ENCODE measurements around the gene FBXW2. TPM values are rescaled to one million over a fixed set of nuclear protein-coding genes. Genes with fewer than 3 reads are reported as not detected.
"Not testable (repeated sequence)": the region's sequence is repeated elsewhere in the genome, so short reads cannot be mapped to it uniquely, and the experiment has no call there.

Gene FBXW2
- total RNA-seq, 1 experiment from 2014 or later: 62.1 TPM

- no peak overlapping the region for H2BK20ac ChIP-seq (ENCODE audit: low read depth, low read length, poor library complexity, severe bottlenecking)
- H3K23ac ChIP-seq (ENCODE audit: insufficient read length, low read depth, low read length): no peak overlapping the region
- no peak for DNase-seq
- no peak overlapping the region for H4K5ac ChIP-seq (ENCODE audit: insufficient read length, low read depth, low read length)
- no peaks in the 10 kb centered on the region for H3K23me2 ChIP-seq (ENCODE audit: insufficient read length, low read depth, low read length, poor library complexity, severe bottlenecking)
- H2BK12ac ChIP-seq (ENCODE audit: insufficient read length, low read depth, low read length): no peak overlapping the region
- H3K27ac ChIP-seq (ENCODE audit: insufficient read length, low read depth, low read length): no peak overlapping the region
- no peak overlapping the region for H2BK15ac ChIP-seq (ENCODE audit: low read depth, low read length)
- no peak overlapping the region for H3K4me2 ChIP-seq (ENCODE audit: insufficient read depth, insufficient read length, low read length)
- WGBS (ENCODE audit: extremely low coverage, insufficient read length, low lambda C conversion rate): no CpG with 5 or more reads among the region's 5 CpGs
- H3K56ac ChIP-seq (ENCODE audit: insufficient read length, low read depth, low read length): no peak overlapping the region
- H3K4ac ChIP-seq (ENCODE audit: low read depth, low read length): no peak overlapping the region
- H3K27me3 Mint-ChIP-seq (ENCODE audit: low read depth): peaks cover 2% of the 10 kb centered on the region
- H2AK5ac ChIP-seq (ENCODE audit: insufficient read length, low read length): no peak overlapping the region
- no peak for TF ChIP-seq CTCF (conservative IDR thresholded peaks at IDR 0.05)
- no peak overlapping the region for H3K4me3 Mint-ChIP-seq
- no peak overlapping the region for H3K14ac ChIP-seq (ENCODE audit: insufficient read depth, low read length)
- H3K9me3 Mint-ChIP-seq: peaks cover 4 to 7% of the 10 kb centered on the region in 2 experiments; a peak in 3 of 5 replicates
- no peaks in the 10 kb centered on the region for H3K79me2 ChIP-seq (ENCODE audit: insufficient read depth, low read length)
- no peak overlapping the region for H3K18ac ChIP-seq (ENCODE audit: insufficient read length, low read depth, low read length)
- H2BK120ac ChIP-seq (ENCODE audit: low read depth, low read length, poor library complexity, severe bottlenecking): no peak overlapping the region
- H3K9me3 ChIP-seq (ENCODE audit: control insufficient read depth, low read depth, low read length): no peaks in the 10 kb centered on the region
- H2AFZ ChIP-seq (ENCODE audit: low read length): no peak overlapping the region
- H2BK5ac ChIP-seq (ENCODE audit: insufficient read length, low read length): no peak overlapping the region
- H3K9ac ChIP-seq (ENCODE audit: extremely low read depth, insufficient read length, low read length): no peak overlapping the region
- H3K4me1 Mint-ChIP-seq: peaks cover 2 to 6% of the 10 kb centered on the region in 2 experiments
- H4K8ac ChIP-seq (replicated peaks; ENCODE audit: insufficient read length, low read depth, low read length): no peak overlapping the region
- no peaks in the 10 kb centered on the region for H3K4me1 ChIP-seq (ENCODE audit: insufficient read depth, low read length)
- peaks cover 2 to 5% (median 2%) of the 10 kb centered on the region in 3 experiments; a peak in 5 of 7 replicates for H3K36me3 Mint-ChIP-seq (ENCODE audit: insufficient read depth in 1 of 3, low read depth in 3 of 3)
- H3K27me3 ChIP-seq (ENCODE audit: insufficient read depth, low read length): no peaks in the 10 kb centered on the region
- H4K91ac ChIP-seq (ENCODE audit: insufficient read length, low read depth, low read length): no peak overlapping the region
- no peaks in the 10 kb centered on the region for H3K79me1 ChIP-seq (ENCODE audit: insufficient read depth, low read depth, low read length, poor library complexity, severe bottlenecking)
- no peak overlapping the region for H3K27ac Mint-ChIP-seq
- no peaks in the 10 kb centered on the region for H4K20me1 ChIP-seq (ENCODE audit: control insufficient read depth, insufficient read depth, insufficient read length)
- H3T11ph ChIP-seq (ENCODE audit: low read length): no peak overlapping the region
Observed at GRCh38 chr9:120750421-120750820, 42.8 kb downstream of the FBXW2 start.

- H3T11ph ChIP-seq (ENCODE audit: low read length); H4K91ac ChIP-seq (ENCODE audit: insufficient read length, low read depth, low read length); H3K4me1 Mint-ChIP-seq; H3K27ac ChIP-seq (ENCODE audit: insufficient read length, low read depth, low read length); H3K4me2 ChIP-seq (ENCODE audit: insufficient read depth, insufficient read length, low read length); H3K4ac ChIP-seq (ENCODE audit: low read depth, low read length); H4K20me1 ChIP-seq (ENCODE audit: control insufficient read depth, insufficient read depth, insufficient read length); H3K36me3 Mint-ChIP-seq (ENCODE audit: insufficient read depth in 1 of 3, low read depth in 3 of 3); H3K18ac ChIP-seq (ENCODE audit: insufficient read length, low read depth, low read length); H2BK15ac ChIP-seq (ENCODE audit: low read depth, low read length); H3K56ac ChIP-seq (ENCODE audit: insufficient read length, low read depth, low read length); H3K9me3 Mint-ChIP-seq; H3K4me1 ChIP-seq (ENCODE audit: insufficient read depth, low read length); H3K23me2 ChIP-seq (ENCODE audit: insufficient read length, low read depth, low read length, poor library complexity, severe bottlenecking); H2AK5ac ChIP-seq (ENCODE audit: insufficient read length, low read length); H3K79me2 ChIP-seq (ENCODE audit: insufficient read depth, low read length); H4K8ac ChIP-seq (replicated peaks; ENCODE audit: insufficient read length, low read depth, low read length); H3K27me3 ChIP-seq (ENCODE audit: insufficient read depth, low read length); DNase-seq; H3K27ac Mint-ChIP-seq; H4K5ac ChIP-seq (ENCODE audit: insufficient read length, low read depth, low read length); H3K9ac ChIP-seq (ENCODE audit: extremely low read depth, insufficient read length, low read length); H2BK12ac ChIP-seq (ENCODE audit: insufficient read length, low read depth, low read length); H3K23ac ChIP-seq (ENCODE audit: insufficient read length, low read depth, low read length); H2BK120ac ChIP-seq (ENCODE audit: low read depth, low read length, poor library complexity, severe bottlenecking); H2BK20ac ChIP-seq (ENCODE audit: low read depth, low read length, poor library complexity, severe bottlenecking); H3K27me3 Mint-ChIP-seq (ENCODE audit: low read depth); H3K79me1 ChIP-seq (ENCODE audit: insufficient read depth, low read depth, low read length, poor library complexity, severe bottlenecking); H3K14ac ChIP-seq (ENCODE audit: insufficient read depth, low read length); H3K4me3 Mint-ChIP-seq; H3K9me3 ChIP-seq (ENCODE audit: control insufficient read depth, low read depth, low read length); H2AFZ ChIP-seq (ENCODE audit: low read length); H2BK5ac ChIP-seq (ENCODE audit: insufficient read length, low read length): not testable (repeated sequence)
- no CpG with 5 or more reads among the region's 26 CpGs for WGBS (ENCODE audit: extremely low coverage, insufficient read length, low lambda C conversion rate)
Observed at GRCh38 chr9:120746366-120746765, 46.9 kb downstream of the FBXW2 start.

Data from H9 (cell line).